Superior temporal gyrus (tissue), 1 donor: ENCODE results near the gene ZNF646.

Experiments used
- DNase-seq: peaks from one replicate; pipeline ENCODE4 v3.0.0-alpha.2; 2016; ENCODE audit errors: extremely low spot score

ZNF646 gene, protein sequence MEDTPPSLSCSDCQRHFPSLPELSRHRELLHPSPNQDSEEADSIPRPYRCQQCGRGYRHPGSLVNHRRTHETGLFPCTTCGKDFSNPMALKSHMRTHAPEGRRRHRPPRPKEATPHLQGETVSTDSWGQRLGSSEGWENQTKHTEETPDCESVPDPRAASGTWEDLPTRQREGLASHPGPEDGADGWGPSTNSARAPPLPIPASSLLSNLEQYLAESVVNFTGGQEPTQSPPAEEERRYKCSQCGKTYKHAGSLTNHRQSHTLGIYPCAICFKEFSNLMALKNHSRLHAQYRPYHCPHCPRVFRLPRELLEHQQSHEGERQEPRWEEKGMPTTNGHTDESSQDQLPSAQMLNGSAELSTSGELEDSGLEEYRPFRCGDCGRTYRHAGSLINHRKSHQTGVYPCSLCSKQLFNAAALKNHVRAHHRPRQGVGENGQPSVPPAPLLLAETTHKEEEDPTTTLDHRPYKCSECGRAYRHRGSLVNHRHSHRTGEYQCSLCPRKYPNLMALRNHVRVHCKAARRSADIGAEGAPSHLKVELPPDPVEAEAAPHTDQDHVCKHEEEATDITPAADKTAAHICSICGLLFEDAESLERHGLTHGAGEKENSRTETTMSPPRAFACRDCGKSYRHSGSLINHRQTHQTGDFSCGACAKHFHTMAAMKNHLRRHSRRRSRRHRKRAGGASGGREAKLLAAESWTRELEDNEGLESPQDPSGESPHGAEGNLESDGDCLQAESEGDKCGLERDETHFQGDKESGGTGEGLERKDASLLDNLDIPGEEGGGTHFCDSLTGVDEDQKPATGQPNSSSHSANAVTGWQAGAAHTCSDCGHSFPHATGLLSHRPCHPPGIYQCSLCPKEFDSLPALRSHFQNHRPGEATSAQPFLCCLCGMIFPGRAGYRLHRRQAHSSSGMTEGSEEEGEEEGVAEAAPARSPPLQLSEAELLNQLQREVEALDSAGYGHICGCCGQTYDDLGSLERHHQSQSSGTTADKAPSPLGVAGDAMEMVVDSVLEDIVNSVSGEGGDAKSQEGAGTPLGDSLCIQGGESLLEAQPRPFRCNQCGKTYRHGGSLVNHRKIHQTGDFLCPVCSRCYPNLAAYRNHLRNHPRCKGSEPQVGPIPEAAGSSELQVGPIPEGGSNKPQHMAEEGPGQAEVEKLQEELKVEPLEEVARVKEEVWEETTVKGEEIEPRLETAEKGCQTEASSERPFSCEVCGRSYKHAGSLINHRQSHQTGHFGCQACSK (N-terminal part only)

DNA sequence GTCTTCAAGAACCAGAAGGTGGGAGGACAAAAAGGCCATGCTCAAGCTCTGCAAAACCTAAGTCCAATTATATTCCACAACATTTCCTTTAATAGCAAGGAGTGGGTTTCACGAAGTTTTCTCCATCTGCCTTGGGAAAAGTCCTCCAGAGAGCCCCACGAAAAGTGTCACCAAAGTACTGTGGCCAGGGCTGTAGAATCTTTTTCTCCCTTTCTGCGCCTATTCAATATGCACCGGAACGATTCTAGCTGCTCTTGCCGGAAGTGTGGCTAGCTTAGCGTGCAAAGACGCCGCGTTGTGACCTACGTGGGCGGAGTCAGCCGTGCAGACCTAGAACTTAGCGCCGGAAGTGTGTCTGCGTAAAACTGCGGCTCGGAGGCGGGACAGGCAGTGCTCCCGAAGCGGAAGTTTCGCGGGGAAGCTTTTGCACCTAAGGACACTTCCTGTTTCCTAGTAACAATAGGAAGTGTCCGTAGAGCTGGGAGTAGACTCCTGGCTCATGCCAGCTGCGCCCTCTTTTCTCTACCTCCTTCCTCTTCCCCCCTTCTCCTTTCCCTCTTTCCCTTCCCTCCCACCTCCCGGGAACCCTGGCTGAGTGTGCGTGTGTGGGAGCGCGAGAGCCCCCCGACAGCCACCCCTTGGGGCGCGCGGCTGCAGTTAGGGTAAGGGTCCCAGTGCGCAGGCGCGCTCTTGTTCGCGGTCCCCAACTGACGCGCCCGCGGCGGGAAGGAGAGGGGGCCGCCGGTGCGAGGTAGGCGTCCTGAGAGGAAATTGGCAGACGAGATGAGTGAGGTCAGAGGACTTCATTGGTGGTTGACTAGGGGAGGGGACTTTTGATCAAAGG, at the start of gene ZNF646, which contains the start of gene ZNF668:
TSS of gene ZNF646 (plus strand) at position 453 of the 844 bp plus-strand sequence. CDS start 1,903 bp downstream, outside the sequence.
TSS of gene ZNF668 (minus strand) at position 271 of the 844 bp plus-strand sequence. CDS start 9,781 bp downstream, outside the sequence.
- peak; percentile 100 for DNase-seq

DNA sequence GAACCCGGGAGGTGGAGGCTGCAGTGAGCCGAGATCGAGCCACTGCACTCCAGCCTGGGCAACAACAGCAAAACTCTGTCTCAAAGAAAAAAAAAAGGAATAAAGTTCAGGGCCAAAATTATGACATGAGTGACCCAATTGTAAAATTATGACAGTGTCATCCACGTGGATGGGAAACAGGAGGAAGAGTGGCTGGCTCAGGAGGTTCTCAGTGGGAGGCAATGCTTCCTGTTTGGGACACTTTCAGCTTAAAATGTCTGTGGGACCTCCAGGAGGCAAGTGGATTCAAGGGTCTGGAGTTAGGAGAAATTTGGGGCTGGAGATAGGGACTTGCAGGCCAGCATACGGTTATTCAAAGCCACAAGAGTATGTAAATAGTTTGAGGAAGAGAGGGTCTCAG, 48.9 kb upstream of the ZNF646 start:
- no peak for DNase-seq

DNA sequence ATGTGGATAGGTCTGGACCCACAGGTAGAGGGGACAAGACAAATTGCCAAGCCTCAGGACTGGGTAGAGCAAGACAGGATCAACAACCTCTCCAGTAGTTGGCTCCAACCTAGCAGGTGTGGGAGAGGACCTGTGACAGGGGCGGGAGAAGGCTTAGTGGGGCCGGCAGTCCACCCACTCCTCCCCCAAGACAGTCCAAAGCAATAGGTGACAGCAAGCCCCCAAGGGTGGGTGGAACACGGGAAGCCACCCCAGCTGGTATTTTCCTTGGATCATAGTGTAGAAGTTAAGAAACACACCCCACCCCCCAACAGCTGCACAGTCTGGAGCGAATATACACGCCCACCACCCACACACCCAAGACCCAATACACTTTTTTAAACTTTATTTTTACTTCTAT, 45.0 kb upstream of the ZNF646 start:
- no peak for DNase-seq

DNA sequence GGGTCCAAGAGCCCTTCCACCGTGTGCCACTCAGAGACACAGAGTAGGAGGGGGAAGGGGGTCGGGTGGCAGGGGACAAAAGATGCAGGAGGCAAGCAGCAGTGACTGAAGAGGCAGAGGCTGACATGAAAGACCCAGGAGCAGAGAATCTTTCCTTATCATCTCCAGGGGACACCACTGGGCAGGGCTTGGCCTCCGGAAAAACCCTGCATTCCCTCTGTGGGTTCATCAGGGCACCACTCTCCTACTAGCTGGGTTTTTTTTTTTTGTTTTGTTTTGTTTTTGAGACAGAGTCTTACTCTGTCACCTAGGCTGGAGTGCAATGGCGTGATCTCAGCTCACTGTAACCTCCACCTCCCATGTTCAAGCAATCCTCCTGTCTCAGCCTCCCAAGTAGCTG, 42.9 kb upstream of the ZNF646 start:
- no peak for DNase-seq

DNA sequence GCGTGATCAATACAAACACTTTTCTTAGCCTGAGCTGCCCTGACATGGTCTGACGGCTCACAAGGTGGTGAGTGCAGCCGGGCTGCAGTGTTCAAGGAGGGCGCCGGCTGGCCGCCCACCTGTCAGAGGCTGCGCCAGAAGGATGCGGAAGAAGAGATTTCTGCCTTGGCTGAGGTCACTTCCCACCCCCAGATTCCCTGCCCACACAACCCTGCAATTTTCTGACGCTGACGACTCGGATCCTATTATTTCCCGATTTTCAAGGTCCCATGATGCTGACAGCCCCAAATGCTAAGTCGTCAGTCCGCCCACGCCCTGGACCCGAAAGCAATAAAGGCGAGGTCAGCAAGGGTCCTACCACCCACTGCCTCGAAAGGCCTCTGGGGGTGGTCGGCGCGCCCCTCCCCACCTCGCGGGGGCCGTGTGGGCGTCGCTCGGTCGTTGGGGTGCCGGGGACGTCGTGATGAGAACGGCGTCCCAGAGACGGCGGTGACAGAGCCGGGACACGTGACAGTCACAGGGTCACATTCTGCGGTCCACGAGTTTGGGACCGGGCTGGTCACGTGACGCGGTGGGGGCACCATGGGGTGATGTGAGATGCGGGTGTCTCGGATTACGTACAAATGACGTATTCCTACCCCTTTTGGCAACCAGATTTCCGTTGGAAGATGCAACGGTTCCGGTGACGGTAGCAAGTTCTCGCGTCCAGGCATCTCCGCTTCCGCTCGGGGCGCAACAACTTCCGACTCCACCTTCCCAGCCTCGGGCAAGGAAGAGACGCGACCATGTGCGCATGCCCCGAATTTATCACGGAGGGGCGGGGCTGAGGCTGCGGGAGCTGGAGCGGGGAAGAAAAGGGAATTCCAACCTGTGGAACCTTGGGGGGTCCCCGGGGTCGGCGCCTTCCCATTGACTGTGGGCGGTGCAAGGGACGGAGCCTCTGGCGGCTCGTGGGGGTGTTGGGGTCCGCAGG, 41.2 kb upstream of the ZNF646 start, which contains the start of gene STX4:
TSS of gene STX4 (plus strand) at position 823 of the 973 bp plus-strand sequence. CDS start 248 bp downstream, outside the sequence.
- peak; percentile 99 for DNase-seq

DNA sequence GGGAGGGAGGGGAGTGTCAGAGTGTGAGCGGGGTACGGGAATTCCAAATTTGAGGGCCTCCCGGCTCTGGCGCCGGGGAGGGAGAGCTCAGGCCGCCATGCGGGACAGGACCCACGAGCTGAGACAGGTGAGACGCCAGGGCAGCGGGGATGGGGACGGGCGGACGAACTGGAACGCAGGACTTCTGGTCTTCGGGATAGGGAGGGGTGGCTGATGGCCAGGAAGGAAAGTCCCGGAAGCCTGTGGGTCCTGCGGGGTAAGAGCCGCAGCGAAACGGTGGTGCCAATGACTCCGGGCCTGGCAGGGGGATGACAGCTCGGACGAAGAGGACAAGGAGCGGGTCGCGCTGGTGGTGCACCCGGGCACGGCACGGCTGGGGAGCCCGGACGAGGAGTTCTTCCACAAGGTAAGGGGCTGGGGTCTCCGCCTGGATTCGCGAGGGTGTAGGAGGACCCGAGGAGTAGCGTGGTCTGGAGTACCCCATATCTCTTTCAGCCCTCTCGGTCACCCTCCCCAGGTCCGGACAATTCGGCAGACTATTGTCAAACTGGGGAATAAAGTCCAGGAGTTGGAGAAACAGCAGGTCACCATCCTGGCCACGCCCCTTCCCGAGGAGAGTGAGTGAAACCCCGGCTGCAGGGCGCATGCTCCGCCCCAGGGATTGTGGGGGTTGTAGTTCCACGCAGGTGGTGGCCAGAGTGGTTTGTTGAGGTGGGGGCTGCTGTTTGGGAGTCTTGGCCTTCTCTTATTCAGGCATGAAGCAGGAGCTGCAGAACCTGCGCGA, 40.3 kb upstream of the ZNF646 start:
- DNase-seq: peak; percentile 93

DNA sequence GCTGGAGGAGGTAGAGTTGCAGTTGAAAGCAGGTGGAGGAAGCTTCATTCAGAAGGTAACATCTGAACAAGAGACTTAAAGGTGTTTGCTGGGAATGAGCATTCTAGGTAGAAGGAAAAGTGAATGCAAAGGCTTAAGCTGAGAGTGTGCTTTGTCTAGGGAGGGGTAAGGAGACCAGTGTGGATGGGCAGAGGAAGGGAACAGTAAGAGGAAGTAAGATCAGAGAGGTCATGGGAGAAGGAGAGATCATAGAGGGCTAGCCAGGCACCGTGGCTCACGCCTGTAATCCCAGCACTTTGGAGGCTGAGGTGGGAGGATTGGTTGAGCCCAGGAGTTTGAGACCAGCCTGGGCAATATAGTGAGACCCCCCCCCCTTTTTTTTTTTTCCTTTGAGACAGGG, 37.5 kb upstream of the ZNF646 start:
- no peak for DNase-seq

DNA sequence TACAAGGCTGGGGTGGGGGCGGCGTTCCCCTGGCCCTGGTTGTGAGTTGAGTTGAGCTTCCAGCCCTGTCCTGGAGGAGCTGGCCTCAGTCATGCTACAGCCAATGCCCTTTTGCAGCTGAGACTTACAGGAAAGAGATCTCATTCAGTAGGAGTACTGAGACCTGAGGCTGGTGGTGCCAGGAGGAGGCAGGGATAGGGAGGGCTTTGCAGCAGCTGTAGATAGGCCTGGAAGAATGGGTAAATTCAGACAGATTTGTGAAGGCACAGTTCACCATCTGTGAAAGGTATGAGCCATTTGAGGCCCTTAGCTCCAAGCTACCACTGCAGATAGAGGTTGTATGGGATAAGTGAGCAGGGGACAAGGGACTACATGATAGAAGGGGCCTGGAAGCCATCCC, 35.2 kb upstream of the ZNF646 start:
- peak; percentile 35 for DNase-seq

DNA sequence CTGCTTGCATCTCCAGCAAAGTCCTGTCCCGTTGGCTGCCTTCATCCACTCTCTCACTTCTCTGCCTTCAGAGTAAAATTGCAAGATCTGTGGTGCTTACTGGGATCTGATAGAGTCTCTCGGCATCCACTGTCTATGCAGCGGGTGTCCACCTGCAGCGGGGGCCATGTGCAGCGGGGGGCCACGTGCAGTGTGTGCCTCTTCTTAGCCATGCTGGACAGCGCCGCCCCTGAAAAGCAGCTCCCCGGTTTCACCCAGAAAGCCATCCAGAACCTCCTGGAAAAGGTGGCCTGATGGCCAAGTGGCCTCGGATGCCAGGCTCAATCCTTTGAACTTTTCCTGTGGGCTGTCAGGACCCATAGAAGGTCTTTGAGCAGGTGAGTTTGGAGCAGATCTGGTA, 31.4 kb upstream of the ZNF646 start:
- no peak for DNase-seq

DNA sequence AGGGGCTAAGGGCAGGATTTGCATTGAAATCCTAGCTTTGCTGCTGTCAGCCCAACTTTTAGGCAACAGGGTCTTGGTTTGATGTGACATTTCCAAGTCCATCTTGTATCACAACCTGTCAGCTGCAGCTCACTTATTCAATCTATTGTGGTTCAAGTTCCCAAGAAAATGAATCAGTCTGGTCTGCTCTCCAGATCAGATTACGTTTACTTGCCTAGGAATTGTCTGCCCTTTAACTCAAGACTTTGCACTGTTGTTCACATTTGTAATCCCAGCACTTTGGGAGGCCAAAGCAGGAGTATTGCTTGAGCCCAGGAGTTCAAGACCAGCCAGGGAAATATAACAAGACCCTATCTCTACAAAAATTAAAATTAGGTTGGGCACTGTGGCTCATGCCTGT, 30.9 kb upstream of the ZNF646 start:
- DNase-seq: no peak

DNA sequence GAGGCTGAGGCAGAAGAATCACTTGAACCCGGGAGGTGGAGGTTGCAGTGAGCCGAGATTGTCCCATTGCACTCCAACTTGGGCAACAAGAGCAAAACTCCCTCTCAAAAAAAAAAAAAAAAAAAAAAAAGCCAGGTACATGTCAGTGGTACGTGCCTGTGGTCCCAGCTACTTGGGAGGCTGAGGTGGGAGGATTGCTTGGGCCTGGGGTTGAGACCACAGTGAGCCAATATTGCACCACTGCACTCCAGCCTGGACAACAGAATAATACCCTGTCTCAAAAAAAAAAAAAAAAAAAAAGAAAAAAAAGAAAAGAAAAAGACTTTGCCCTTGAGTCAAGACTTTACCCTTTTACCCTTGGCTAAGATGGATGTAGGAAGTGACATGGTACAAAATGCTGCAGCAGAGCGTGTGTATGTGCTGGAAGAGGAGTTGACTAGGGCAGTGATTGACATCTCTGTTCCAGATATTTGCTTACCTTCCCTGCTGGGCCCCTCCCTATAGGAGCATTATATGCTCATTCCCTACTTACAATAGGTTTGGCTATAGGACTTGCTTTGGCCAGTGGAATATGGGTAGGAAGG, 30.2 kb upstream of the ZNF646 start:
- no peak for DNase-seq

DNA sequence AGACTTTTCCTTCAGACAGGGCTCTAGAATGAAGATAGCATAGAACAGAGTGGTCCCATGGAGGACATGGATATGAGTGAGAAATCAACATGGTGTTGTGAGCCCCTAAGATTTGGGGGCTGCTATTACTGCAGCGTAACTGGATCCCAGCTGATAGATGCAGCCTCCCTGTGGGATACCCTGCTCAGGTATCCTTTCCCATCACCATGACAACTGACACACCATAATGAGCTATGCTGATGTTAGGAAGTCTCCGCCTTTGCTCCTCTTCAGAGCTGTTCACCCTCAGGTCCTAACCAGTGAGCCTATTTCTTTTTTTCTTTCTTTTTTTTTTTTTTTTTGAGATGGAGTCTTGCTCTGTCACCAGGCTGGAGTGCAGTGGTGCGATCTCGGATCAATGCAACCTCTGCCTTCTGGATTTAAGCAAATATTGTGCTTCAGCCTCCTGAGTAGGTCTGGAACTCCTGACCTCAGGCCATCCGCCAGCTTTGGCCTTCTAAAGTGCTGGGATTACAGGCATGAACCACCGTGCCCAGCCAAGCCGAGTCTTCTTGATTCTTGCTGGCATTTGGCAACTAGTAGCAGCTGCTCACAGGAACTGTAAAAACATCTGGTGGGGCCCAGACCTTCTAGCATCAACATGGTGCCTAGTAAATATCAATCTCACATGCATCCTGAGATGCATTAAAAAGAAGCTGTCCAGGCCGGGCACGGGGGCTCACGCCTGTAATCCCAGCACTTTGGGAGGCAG, 23.8 kb upstream of the ZNF646 start:
- DNase-seq: no peak

DNA sequence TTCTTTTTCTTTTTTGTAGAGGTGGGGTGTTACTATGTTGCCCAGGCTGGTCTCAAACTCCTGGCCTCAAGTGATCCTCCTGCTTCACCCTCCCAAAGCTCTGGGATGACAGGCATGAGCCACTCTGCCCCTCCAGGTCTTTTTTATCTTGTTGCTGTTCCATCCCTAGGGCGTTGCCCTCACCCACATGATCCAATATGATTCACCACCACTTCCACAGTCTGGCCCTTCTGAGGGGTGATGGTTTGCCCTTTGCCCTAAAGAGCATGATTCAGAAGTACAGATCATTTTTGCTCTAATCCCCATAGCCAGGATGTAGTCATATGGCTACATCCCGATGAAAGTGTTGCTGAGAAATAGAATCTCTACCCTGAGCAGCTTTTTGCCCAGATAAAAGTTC, 22.1 kb upstream of the ZNF646 start:
- DNase-seq: no peak

DNA sequence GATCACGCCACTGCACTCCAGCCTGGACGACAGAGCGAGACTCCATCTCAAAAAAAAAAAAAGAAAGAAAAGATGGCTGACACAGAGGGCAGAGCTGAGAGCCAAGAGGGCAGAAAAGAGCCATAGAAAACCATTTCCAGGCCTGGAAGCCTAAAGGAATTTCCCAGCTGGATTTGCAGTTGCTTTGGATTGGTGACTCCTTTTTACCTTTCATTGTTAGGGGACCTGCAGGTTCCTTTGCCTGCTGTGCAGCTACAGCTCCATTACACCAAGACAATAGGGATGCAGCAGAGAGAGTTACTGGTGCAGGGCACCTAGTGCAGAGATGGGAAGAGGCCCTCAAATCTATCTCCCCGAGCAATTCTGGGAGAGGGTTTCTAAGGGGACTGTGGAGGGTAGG, 18.6 kb upstream of the ZNF646 start:
- DNase-seq: no peak

DNA sequence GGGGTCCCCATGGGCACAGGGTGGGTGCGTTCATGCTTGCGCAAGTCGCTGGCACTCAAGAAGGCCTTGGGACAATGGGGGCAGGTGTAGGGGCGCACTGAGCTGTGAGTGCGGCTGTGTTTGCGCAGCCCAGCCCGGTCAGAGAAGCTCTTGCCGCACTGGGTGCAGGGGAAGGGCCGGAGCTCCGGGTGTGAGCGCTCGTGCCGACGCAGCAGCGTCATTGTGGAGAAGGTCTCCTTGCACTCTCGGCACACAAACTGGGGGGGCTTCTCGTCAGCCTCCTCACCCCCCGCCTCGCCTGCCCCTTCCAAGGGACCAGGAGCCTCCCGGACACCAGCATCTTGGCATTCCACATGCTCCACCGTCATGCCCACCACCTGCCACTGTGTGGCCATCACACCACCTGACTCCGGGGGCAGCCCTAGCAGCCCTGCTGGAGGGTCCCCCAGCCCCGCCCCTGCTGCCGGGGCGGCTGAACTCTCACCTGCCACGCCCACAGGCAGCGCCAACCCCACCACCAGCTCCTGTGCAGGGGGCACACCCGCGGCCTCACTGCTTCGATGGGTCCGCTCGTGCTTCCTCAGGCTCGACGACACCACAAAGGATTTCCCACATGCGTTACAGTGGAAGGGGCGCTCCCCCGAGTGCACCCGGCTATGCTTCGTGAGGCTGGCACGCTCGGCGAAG, 13.0 kb upstream of the ZNF646 start:
- no peak for DNase-seq

DNA sequence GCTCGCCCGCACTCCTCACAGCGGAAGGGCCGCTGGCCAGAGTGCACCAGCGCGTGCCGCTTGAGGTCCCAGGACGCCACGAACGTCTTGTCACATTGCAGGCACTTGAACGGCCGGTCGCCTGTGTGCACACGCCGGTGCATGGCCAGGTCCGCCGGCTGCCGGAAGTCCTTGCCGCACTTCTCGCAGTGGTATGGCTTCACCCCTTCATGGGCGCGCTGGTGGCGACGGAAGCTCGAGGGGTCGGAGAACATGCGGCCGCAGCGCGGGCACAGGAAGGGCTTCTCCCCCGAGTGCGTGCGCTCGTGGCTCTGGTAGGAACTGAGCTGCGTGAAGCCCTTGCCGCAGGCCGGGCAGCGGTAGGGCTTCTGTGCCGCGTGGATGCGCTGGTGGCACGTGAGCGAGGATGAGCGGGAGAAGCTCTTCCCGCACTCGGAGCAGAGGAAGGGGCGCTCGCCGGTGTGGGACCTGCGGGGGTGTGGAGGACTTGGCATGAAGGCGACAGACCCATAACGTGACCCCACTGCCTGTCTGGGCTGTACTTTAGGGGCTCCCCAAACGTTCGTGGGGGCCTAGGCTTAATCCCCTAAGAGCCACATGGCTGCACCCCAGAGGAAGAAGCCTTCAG, 12.3 kb upstream of the ZNF646 start:
- DNase-seq: no peak

DNA sequence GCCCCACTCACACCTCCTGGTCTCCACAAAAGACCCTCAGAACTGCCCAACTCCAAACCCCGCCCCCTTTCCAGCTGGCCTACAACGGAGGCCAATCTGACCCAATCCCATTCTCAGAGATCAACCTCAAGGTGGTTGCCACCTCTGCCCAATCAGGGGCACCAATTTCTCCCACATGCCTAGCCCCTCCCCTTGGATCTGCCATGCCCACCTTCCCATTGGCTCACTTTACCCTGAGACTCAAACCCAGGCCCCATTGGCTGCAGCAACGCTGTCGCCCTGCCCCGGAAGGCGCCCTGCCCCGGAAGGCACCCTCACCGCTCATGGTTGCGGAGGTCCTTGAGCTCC, 10.8 kb upstream of the ZNF646 start:
- DNase-seq: no peak
